GM19043 (cell line): ENCODE data around the gene ABCA5.
A peak's percentile ranks its signal among the peaks of the same experiment; 100 is the strongest.

Experiments
- ATAC-seq: cut with Tn5 transposase; IDR thresholded peaks from one replicate; pipeline ENCODE4 v1.9.1; 2021; ENCODE audit warnings: low read depth; ENCODE audit not compliant: unreplicated experiment

The ABCA5 gene

GRCh38 chr17:69269131-69269998 is 57.6 kb downstream of the ABCA5 start:
- no peak for ATAC-seq

GRCh38 chr17:69268543-69269014 is 58.4 kb downstream of the ABCA5 start:
- no peak for ATAC-seq

GRCh38 chr17:69267219-69267618 is 59.7 kb downstream of the ABCA5 start:
- no peak for ATAC-seq

GRCh38 chr17:69265873-69266272 is 61.1 kb downstream of the ABCA5 start:
- no peak for ATAC-seq

- ATAC-seq: no peak
These were observed 72.7 kb downstream of the ABCA5 start for GRCh38 chr17:69254187-69254586.

- no peak for ATAC-seq
These were observed 76.3 kb downstream of the ABCA5 start for GRCh38 chr17:69250641-69251040.

GRCh38 chr17:69246726-69247375 is 80.1 kb downstream of the ABCA5 start:
- no peak for ATAC-seq

GRCh38 chr17:69246202-69246601 is 80.7 kb downstream of the ABCA5 start:
- ATAC-seq: no peak

GRCh38 chr17:69245617-69246016 is 81.3 kb downstream of the ABCA5 start:
- ATAC-seq: no peak

GRCh38 chr17:69239611-69240600 is 87.0 kb downstream of the ABCA5 start:
- ATAC-seq: no peak

- ATAC-seq: no peak
These were observed 90.0 kb downstream of the ABCA5 start for GRCh38 chr17:69236946-69237345.

GRCh38 chr17:69236464-69236863 is 90.5 kb downstream of the ABCA5 start:
- no peak for ATAC-seq

GRCh38 chr17:69235338-69236058 is 91.4 kb downstream of the ABCA5 start:
- ATAC-seq: peak; percentile 91

GRCh38 chr17:69232650-69233049 is 94.3 kb downstream of the ABCA5 start:
- ATAC-seq: no peak

- ATAC-seq: no peak
These were observed 95.4 kb downstream of the ABCA5 start for GRCh38 chr17:69231521-69231920.

- ATAC-seq: no peak
These were observed 96.0 kb downstream of the ABCA5 start for GRCh38 chr17:69230939-69231338.

GRCh38 chr17:69228576-69228975 is 98.4 kb downstream of the ABCA5 start, which contains the start of gene ABCA10:
TSS of gene ABCA10 (minus strand) at chr17:69228824. CDS start at chr17:69225358, 3,466 bp downstream.
- ATAC-seq: no peak

- no peak for ATAC-seq
These were observed 98.9 kb downstream of the ABCA5 start for GRCh38 chr17:69228018-69228417.

GRCh38 chr17:69227541-69227940 is 99.4 kb downstream of the ABCA5 start:
- no peak for ATAC-seq

GRCh38 chr17:69223809-69224208 is 103.1 kb downstream of the ABCA5 start:
- peak; percentile 99 for ATAC-seq
